Activated CD8-positive, alpha-beta T cell treated with anti-CD3 and anti-CD28 coated beads, Interleukin-2, amount 10 ng/mL, durations not matched to agents 7 days and 5 days (primary cell): ENCODE data around the gene TMEM208. TPM values are rescaled to one million over a fixed set of nuclear protein-coding genes. Genes with fewer than 3 reads are reported as not detected.
A peak's percentile ranks its signal among the peaks of the same experiment; 100 is the strongest.

Experiments used
- ATAC-seq: fragments of 150-1000 bp; cut with Tn5 transposase; one replicate; pipeline ENCODE4 v1.10.0; 2021; ENCODE audit warnings: moderate library complexity
- CTCF ChIA-PET: fragments of 350-600 bp; sonication (Branson Sonifier 250); formaldehyde crosslinking; loops from one replicate; lab custom pipeline; 2021; ENCODE audit warnings: antibody characterized with exemption; lab: Charles Lee
- POLR2A ChIA-PET: fragments of 350-600 bp; sonication (Branson Sonifier 250); formaldehyde crosslinking; loops from one replicate; lab custom pipeline; 2021; ENCODE audit warnings: antibody characterized with exemption; lab: Charles Lee
- DNase-seq: peaks from one replicate; pipeline ENCODE4 v3.0.0-alpha.2; 2020
- H3K27ac Mint-ChIP-seq: one replicate; pipeline ENCODE4 v1.8.0; 2021; ENCODE audit warnings: mild to moderate bottlenecking, mixed read lengths
- H3K27me3 Mint-ChIP-seq: one replicate; pipeline ENCODE4 v1.8.0; 2021; ENCODE audit warnings: low read depth, mixed read lengths
- H3K36me3 Mint-ChIP-seq: one replicate; pipeline ENCODE4 v1.8.0; 2021; ENCODE audit warnings: low read depth, mixed read lengths
- H3K4me1 Mint-ChIP-seq: one replicate; pipeline ENCODE4 v1.8.0; 2021; ENCODE audit warnings: low read depth, mixed read lengths
- H3K4me3 Mint-ChIP-seq: one replicate; pipeline ENCODE4 v1.8.0; 2021; ENCODE audit warnings: mild to moderate bottlenecking, mixed read lengths
- H3K9me3 Mint-ChIP-seq: one replicate; pipeline ENCODE4 v1.8.0; 2022; ENCODE audit warnings: mixed read lengths; ENCODE audit not compliant: insufficient read depth
- total RNA-seq, 2 experiments: library from RNA; stranded (reverse); gene quantifications; one replicate each; pipeline ENCODE4 v1.2.3, GENCODE V29; 2021

TMEM208 gene
- total RNA-seq, 2 experiments from 2014 or later = 33.7 TPM

DNA sequence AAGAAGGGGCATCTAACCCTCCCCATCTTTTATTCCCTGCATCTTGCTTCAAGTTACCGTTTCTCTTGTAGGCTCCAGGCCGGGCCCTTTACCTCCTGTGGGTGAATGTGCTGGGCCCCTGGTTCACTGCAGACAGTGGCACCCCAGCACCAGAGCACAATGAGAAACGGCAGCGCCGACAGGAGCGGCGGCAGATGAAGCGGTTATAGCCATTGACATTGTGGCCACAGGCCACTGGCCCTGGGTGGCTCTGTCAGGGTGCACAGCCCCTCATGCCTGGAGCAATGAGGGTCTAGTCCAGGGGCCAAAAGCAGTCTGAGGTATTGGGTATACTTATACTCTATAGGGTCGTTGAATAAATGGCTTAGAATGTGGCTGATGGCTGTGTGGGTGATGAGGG is 2.0 kb downstream of the TMEM208 start:
- Mint-ChIP-seq H3K9me3 (no peaks in the 10 kb centered on the region), H3K27me3 (no peaks in the 10 kb centered on the region), H3K4me3 (peak overlapping the region; percentile 19), H3K36me3 (peaks cover 44% of the 10 kb centered on the region), H3K27ac (no peak overlapping the region), H3K4me1 (peaks cover 41% of the 10 kb centered on the region)
- no peak for ATAC-seq
- DNase-seq = no peak
- CTCF ChIA-PET = interaction anchor here (5.9 kb wide), 1 partner anchor 17 kb away, joined by 64 read pairs; the partner anchor contains the start of genes FHOD1 and SLC9A5
- POLR2A ChIA-PET = no interaction called here

DNA sequence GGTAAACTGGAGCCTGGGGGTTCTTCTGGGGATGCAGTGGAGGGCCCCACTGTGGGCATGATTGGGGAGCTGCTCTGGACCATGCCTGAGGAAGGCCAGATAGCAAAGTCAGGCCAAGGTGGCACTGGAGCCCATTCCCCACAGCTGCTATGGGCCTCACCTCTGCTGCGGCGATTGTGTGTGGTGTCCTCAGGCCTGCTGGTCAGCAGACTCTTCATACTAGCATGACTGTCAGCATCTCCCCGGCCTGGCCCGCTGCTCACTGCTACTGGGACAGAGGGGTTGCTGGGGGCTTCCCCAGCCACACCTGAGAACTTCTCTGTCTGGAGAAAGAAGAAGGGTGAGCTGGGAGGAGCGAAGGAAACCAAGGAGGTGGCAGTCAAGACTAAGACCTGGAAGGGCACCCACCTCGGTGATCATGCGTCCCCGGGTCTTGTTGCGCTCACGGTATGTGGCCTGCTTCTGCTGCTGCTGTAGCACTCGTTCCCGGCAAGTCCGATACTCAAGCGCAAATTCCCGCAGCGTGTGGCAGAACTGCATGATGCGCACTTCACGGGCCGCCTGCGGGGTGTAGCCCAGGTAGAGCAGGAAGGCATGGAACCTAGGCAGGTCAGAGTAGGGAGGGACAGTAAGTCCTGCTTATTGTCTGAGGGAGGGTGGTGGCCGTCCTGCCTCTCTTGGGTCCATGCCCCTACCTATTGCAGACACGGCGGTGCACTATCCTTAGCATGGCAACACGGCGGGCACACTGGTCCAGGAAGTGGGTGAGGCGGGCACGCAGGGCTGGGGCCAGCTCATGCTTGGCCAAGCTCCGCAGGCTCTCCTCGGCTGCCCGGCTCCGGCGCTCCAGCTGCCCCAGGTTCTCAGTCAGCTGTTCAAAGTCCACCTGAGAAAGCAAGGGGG is 3.2 kb downstream of the TMEM208 start:
- no peak overlapping the region for H3K4me3 Mint-ChIP-seq
- H3K27ac Mint-ChIP-seq = no peak overlapping the region
- H3K4me1 Mint-ChIP-seq = peaks cover 29% of the 10 kb centered on the region
- H3K27me3 Mint-ChIP-seq = no peaks in the 10 kb centered on the region
- H3K36me3 Mint-ChIP-seq = peaks cover 46% of the 10 kb centered on the region
- ChIA-PET POLR2A (interaction anchor here (0.7 to 1.3 kb wide), 2 partner anchors 10 to 428 kb away, joined by 3 to 5 read pairs; no protein-coding TSS in a partner anchor), CTCF (no interaction called here)
- H3K9me3 Mint-ChIP-seq = no peaks in the 10 kb centered on the region
- DNase-seq = no peak
- no peak for ATAC-seq

DNA sequence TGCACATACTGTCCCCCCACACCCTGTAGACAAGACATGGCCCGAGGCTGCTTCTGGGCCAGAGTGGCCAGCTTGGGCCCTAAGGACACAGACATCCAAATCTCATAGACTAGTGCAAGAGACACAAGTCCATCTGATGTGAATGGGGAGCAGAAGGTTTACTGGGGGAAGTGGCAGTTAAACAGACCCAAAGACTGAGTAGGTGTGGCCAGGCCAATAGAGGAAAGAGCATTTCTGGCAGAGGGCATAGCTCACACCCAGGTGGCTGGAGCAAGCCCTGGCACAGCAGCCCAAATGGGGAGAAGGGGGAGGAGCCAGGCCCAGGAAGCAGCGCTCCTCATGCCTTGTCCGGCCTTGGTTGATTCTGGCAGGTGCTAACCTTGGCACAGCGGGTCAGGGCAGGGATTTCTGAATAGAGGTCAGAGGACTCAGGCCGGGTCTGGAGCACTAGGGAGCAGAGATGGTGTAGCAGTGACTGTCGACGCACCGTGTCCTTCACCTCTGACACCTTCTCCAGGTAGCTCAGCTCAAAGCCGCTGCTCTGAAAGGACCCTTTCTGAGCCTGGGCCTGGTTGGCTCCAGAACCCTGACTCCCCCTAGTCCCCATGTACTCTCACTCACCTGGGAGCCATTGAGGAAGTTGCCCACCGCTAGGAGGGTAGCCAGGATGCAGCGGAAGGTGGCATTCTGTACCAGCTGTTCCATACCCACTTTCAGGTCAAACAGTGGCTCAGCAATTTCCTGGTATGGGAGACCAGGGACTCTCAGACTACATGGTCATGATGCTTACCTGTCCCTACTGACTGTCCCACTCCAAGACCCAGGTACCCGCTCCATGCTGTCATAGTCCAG is 4.1 kb downstream of the TMEM208 start:
- no peaks in the 10 kb centered on the region for H3K9me3 Mint-ChIP-seq
- no peaks in the 10 kb centered on the region for H3K27me3 Mint-ChIP-seq
- ATAC-seq (no peak), DNase-seq (no peak)
- ChIA-PET CTCF (no interaction called here), POLR2A (interaction anchor here (0.7 to 1.3 kb wide), 3 partner anchors 9 to 427 kb away, joined by 3 to 5 read pairs (median 3); no protein-coding TSS in a partner anchor)
- H3K4me3 Mint-ChIP-seq = no peak overlapping the region
- peaks cover 21% of the 10 kb centered on the region for H3K4me1 Mint-ChIP-seq
- no peak overlapping the region for H3K27ac Mint-ChIP-seq
- peaks cover 53% of the 10 kb centered on the region for H3K36me3 Mint-ChIP-seq

DNA sequence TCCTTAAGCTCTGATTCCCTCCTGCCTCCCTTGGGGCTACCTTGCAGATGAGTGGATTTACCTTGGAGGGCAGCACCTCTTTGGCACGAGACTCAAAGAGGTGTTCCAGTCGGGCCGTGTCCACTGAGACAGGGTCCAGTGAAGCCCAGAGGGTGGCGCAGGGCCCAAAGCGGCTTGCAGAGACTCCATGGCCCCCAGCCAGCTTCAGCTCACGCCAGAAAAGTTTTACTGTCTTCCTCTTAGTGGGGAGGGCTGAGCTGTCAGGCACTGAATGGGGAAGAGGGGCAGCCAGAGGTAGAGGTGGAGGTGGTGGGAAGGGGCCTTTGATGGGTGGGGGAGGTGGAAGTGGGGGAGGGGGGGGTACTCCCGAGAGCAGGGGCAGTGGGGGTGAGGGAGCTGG is 6.7 kb downstream of the TMEM208 start:
- no peak overlapping the region for H3K27ac Mint-ChIP-seq
- DNase-seq (no peak), ATAC-seq (no peak)
- H3K27me3 Mint-ChIP-seq = no peaks in the 10 kb centered on the region
- no peak overlapping the region for H3K4me3 Mint-ChIP-seq
- H3K4me1 Mint-ChIP-seq = peaks cover 12% of the 10 kb centered on the region
- H3K9me3 Mint-ChIP-seq = no peaks in the 10 kb centered on the region
- CTCF ChIA-PET = interaction anchor here (0.9 kb wide), 1 partner anchor 14 kb away, joined by 3 read pairs; no protein-coding TSS in a partner anchor
- H3K36me3 Mint-ChIP-seq = peaks cover 70% of the 10 kb centered on the region
- POLR2A ChIA-PET = interaction anchor here (1.0 to 1.5 kb wide), 3 partner anchors 10 to 14 kb away, joined by 3 to 5 read pairs (median 4); no protein-coding TSS in a partner anchor

- peaks cover 13% of the 10 kb centered on the region for H3K4me1 Mint-ChIP-seq
- ChIA-PET POLR2A (interaction anchor here (1.0 to 1.4 kb wide), 2 partner anchors 10 to 14 kb away, joined by 3 to 4 read pairs; no protein-coding TSS in a partner anchor), CTCF (no interaction called here)
- H3K4me3 Mint-ChIP-seq = no peak overlapping the region
- no peaks in the 10 kb centered on the region for H3K9me3 Mint-ChIP-seq
- DNase-seq (no peak), ATAC-seq (no peak)
- peaks cover 69% of the 10 kb centered on the region for H3K36me3 Mint-ChIP-seq
- H3K27me3 Mint-ChIP-seq = no peaks in the 10 kb centered on the region
- no peak overlapping the region for H3K27ac Mint-ChIP-seq
Measured at GRCh38 chr16:67234180-67234597, 7.3 kb downstream of the TMEM208 start.

DNA sequence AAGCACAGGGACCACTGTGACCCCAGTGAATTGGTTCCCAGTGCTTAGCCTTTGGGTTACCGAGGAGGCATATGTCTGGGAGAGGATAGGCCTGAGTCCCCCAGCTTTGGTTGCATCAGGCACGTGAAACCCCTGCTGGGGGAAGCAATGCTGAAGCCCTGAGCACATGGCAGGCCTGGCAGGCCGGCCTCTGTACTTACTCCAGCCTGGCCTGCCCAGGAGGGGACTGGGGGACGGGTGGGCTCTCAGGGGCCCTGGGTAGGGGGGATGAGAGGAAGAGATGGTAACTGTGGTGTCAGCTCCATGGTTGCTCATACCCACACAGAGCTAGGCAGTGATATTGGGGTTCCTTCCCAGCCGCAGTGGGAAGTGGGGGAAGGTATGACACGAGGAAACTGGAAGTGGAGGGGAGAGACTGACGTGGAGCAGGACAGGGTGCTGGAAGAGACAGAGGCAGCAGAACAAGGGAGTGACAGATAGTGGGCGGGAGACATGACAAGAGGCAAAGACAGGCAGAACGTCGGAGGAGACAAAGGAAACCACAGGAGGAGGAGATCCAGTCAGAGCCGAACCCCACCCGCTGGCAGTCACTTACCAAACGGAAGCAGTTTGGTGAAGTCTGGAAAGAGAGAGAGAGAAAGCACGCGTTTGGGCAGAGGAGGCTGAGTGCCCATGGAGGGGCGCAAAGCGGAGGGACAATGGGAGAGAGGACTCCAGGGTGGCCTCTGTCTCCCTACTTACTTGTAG is 9.1 kb downstream of the TMEM208 start:
- no peak for ATAC-seq
- no peak for DNase-seq
- no peaks in the 10 kb centered on the region for H3K9me3 Mint-ChIP-seq
- H3K27me3 Mint-ChIP-seq = no peaks in the 10 kb centered on the region
- peak overlapping the region; percentile 2 for H3K4me3 Mint-ChIP-seq
- H3K27ac Mint-ChIP-seq = peak overlapping the region; percentile 79
- ChIA-PET CTCF (interaction anchor here (1.6 to 2.5 kb wide), 2 partner anchors 8 to 9 kb away, joined by 5 to 6 read pairs; partner anchors contain the start of gene TMEM208), POLR2A (interaction anchor here (0.7 to 4.1 kb wide), 3 partner anchors 9 to 27 kb away, joined by 3 to 27 read pairs (median 5); partner anchors contain the start of gene TMEM208)
- peaks cover 53% of the 10 kb centered on the region for H3K36me3 Mint-ChIP-seq
- H3K4me1 Mint-ChIP-seq = peaks cover 13% of the 10 kb centered on the region

- no peaks in the 10 kb centered on the region for H3K27me3 Mint-ChIP-seq
- peak; percentile 85 for ATAC-seq
- peaks cover 19% of the 10 kb centered on the region for H3K4me1 Mint-ChIP-seq
- DNase-seq = peak; percentile 80
- peak overlapping the region; percentile 79 for H3K27ac Mint-ChIP-seq
- peaks cover 54% of the 10 kb centered on the region for H3K36me3 Mint-ChIP-seq
- ChIA-PET CTCF (interaction anchor here (1.6 to 2.5 kb wide), 2 partner anchors 8 to 10 kb away, joined by 5 to 6 read pairs; partner anchors contain the start of gene TMEM208), POLR2A (interaction anchor here (0.7 to 4.1 kb wide), 3 partner anchors 9 to 28 kb away, joined by 3 to 27 read pairs (median 3); partner anchors contain the start of gene TMEM208)
- H3K9me3 Mint-ChIP-seq = no peaks in the 10 kb centered on the region
- H3K4me3 Mint-ChIP-seq = peak overlapping the region; percentile 2
Measured at GRCh38 chr16:67236563-67237395, 9.8 kb downstream of the TMEM208 start.

GRCh38 chr16:67237396-67238277 is 10.7 kb downstream of the TMEM208 start:
- Mint-ChIP-seq H3K4me1 (peaks cover 26% of the 10 kb centered on the region), H3K4me3 (no peak overlapping the region), H3K9me3 (no peaks in the 10 kb centered on the region), H3K27me3 (no peaks in the 10 kb centered on the region), H3K36me3 (peaks cover 51% of the 10 kb centered on the region), H3K27ac (peak overlapping the region; percentile 3)
- ChIA-PET CTCF (interaction anchor here (2.5 kb wide), 1 partner anchor 11 kb away, joined by 6 read pairs; the partner anchor contains the start of gene TMEM208), POLR2A (interaction anchor here (1.2 to 4.1 kb wide), 2 partner anchors 9 to 10 kb away, joined by 3 to 27 read pairs; partner anchors contain the start of gene TMEM208)
- ATAC-seq (no peak), DNase-seq (no peak)

DNA sequence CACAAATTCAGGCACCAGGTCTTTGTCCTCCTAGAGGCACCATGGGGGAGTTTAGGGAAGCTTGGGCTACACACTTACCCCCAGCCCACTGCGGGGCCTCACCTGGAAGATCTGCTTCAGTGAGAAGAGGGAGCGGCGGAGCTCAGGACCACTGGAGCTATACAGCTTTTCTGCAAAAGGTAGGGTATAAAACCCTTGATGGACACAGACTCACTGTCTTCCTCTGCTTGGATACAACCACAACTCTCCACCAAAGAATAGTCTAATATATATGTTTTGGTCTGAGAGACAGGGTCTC is 11.3 kb downstream of the TMEM208 start:
- ChIA-PET POLR2A (interaction anchor here (1.2 to 4.1 kb wide), 2 partner anchors 8 to 11 kb away, joined by 3 to 27 read pairs; partner anchors contain the start of gene TMEM208), CTCF (no interaction called here)
- H3K4me3 Mint-ChIP-seq = no peak overlapping the region

More for the DNA sequence above, 11.3 kb downstream of the TMEM208 start:
- peaks cover 48% of the 10 kb centered on the region for H3K36me3 Mint-ChIP-seq
- peaks cover 29% of the 10 kb centered on the region for H3K4me1 Mint-ChIP-seq
- no peaks in the 10 kb centered on the region for H3K9me3 Mint-ChIP-seq
- DNase-seq = no peak
- H3K27ac Mint-ChIP-seq = peak overlapping the region; percentile 62
- no peaks in the 10 kb centered on the region for H3K27me3 Mint-ChIP-seq
- ATAC-seq = no peak
